ENCODE results near the gene C12orf42.

C12orf42 gene

DNA sequence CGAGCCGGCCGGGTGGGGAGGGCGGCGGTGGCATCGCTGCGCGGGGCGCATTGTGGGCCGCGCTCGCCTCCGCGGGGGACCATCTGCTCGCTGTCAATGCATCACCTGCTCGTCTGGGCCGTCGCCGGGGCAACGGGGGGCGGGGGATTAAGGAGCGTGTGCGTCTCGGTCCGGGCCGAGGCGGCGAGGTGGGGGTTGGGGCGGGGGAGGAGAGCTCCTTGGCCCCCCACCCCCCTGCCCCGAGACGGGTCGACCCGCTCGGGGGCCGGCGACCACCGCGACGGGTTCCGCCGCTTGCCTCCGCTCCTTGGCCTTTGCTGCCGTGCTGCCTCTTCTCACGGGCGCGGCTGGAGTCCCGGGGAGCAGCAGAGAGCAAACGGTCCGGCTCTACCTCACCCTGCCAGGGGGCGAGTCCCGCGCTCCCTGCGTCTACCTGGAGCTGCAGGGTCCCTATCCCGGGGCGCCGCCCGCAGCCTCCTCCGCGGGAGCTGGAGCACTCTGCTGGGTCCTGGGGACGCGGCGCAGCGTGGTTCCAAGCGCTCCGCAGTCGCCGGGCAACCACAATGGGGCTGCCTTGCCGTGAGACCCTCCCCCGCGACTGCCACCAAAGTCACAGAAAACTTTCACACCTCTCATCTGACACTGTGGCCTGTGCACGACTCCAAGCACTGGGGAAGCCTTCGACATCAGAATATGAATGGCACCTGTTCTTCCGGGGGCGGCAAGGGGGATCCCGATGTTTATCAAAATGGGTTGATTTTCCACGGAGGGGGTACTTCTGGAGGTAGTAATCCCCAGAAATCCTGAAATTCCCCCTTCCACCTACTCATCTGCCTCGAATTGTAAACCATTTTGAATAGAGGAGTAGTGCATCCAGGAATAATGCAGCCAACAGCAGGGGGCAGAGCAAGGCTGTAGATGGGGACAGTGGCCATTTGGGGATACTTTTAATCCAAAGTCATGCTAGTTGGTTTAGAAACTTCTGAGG lies at the start of gene C12orf42:
TSS of gene C12orf42 (minus strand) at position 500 of the 988 bp plus-strand sequence. CDS start 17,542 bp downstream, outside the sequence.
- no peak for DNase-seq (ENCODE audit: low spot score)

- no peak for DNase-seq (ENCODE audit: low spot score)
Observed at GRCh38 chr12:103542078-103542477, 46.3 kb upstream of the C12orf42 start.

- DNase-seq (ENCODE audit: low spot score), result no peak
Observed at GRCh38 chr12:103540319-103540718, 44.6 kb upstream of the C12orf42 start.

GRCh38 chr12:103538397-103538796 lies 42.6 kb upstream of the C12orf42 start:
- DNase-seq (ENCODE audit: low spot score), result no peak

DNA sequence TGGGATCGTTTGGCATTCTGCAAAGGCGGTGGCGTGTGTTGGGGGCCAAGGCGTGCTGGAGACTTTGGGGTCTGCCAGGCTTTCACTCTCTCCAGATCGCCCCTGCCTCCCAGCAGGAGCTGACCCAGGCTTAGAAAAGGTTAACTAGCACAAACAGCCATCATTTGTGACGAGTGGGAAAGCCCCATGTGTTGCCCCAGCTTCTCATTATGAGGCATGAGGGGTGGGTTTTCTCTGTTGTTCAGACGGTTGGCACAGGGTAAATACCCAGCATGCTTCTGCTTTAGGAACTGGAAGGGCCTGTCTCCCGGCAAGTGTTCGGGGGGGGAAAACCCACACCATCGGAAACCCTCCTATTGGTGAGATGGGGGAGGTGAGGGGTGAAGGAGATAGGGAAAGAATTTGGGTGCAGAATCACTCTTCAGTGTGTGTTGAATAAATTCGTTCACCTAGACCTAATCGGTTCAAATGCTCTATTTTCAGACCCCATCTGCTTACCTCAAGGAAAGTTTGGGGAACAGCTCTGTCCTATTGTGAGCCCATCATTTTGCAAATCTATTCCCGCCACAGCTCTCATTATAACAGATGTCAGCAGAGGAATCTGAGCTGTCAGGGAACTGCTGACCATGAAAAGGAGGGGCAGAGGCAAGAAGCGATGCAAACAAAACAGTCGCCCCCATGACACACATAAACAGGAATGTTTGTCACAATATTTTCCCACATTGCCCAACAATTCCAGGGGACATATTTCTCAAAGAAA lies 34.7 kb upstream of the C12orf42 start:
- DNase-seq (ENCODE audit: low spot score), result no peak

DNA sequence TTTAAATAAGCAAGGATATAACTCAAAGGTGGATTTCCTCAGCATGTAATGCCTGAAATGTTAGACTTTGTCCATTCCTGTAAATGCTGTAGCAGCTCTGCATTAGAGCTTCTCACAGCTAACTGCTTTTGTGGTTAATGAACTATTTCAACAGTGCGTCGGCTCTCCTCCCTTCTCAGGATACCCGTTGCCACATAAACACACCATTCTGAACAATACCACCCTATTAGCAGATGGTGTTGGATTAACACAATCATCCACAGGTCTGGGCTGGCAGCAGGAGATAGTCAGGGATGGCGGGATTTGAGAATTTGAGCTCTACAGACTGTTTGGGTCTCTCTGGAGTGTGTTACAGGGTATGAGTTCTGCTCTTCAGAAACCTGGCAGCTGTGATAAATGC lies 33.5 kb upstream of the C12orf42 start:
- DNase-seq (ENCODE audit: low spot score), result no peak

DNA sequence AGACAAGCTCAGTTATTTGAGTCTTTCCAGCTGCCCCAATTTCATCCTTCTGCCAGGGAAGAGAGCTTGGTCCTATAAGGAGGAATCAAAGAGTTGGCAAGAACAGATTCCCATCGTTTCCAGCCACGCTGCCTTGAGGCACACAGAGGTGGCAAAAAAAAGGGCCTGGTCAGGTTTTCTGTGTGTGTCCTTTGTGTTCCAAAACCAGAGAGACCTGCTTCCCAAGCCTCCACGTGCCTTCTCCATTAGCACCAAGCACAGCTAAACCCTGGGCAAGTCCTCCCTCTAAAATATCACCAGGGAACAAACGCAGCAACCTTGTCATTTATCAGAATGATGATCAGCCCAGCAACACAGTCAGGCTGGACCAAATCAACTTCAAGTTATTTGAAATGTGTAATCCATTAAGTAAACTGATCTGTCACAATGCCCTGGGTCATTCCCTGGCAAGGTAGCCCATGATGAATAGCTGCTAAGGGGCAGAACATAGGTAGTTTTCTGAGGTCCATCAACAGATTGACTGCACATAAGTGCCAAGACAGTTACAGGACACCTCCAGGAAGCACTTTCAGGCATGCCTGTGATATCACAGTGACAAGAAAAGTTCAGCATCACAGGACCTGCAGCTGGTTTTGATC lies 28.6 kb upstream of the C12orf42 start:
- DNase-seq (ENCODE audit: low spot score), result no peak

DNA sequence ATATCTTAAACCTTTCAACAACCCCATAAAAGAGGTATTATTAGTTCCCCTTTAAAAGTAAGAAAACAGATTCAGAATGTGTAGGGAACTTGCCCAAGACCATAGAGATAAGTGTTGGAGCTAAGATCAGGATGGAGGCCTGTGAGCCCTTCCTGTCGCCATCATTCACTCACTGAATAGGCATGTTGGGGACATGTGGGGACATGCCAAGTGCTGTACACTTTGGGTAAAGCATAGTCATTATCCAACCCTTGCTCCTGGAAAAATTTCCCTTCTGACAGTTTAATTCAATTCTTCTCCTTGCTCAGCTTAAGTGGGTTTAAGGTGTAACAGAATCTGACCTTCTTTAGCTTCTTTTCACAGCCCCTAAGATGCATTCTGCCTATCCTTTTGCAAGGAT lies 28.0 kb upstream of the C12orf42 start:
- DNase-seq (ENCODE audit: low spot score), result no peak

DNA sequence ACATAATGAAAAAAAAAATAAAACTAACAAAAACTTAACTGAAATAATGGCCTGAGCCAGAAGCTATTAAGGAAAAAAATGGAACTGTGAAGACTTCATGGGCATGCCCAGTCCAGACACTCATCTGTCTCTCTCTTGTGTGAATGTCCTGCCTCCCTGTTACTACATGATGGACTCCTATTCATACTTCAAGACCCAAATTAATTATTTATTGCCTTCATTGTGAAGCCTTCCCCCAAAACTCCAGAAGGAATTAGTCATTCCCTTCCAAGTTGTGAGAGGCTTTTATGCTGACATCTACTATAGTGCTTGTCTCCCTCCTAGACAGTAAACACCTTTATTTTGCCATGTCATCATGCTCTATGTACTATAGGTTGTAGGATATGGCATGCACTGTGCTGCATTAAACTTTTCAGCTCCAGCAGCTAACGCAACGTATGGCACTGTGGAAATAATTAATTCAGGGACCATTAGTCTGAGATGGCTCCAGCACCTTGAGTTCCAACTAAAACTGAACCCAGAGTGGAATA lies 25.0 kb upstream of the C12orf42 start:
- DNase-seq (ENCODE audit: low spot score), result no peak

GRCh38 chr12:103519632-103520031 lies 23.9 kb upstream of the C12orf42 start:
- DNase-seq (ENCODE audit: low spot score), result no peak

- no peak for DNase-seq (ENCODE audit: low spot score)
Observed at GRCh38 chr12:103518899-103519298, 23.1 kb upstream of the C12orf42 start.

DNA sequence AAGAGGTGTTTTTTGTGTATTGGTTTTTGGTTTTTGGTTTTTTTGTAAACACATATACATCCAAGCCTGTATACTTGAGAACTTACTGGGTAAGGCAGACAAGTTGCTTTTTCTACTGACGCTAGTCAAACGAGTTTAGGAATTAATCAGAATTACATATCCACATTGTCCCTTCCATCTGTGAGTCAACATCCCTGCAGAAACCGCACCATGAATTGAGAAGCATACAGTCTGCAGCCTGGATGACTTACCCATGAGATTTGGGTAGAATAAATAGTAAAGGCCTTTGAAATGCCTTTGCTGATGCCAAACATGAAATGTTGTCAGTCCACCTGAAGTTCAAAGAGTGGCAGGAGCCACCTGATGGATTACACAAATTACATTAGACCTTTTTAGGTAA lies 21.4 kb upstream of the C12orf42 start:
- no peak for DNase-seq (ENCODE audit: low spot score)

DNA sequence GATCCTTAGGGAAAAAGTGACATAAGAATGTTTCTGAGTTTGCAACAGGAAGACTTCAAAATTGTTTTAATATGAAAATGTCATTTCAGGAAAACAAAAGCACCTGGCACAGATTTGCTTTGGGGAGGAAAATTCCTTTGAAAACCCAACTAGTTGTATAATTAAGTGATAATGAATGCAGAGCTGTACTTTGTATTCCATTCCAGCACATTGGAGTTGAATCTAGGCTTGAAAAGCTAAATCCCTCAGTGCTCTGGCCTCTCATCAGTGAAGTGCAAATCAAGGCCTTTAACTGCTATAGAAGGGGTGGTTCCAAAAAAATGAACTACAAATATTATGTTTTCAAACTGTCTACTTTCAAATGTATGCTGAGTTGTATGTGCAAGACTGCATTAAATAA lies 19.6 kb upstream of the C12orf42 start:
- DNase-seq (ENCODE audit: low spot score), result no peak

GRCh38 chr12:103513875-103514274 lies 18.1 kb upstream of the C12orf42 start:
- no peak for DNase-seq (ENCODE audit: low spot score)

DNA sequence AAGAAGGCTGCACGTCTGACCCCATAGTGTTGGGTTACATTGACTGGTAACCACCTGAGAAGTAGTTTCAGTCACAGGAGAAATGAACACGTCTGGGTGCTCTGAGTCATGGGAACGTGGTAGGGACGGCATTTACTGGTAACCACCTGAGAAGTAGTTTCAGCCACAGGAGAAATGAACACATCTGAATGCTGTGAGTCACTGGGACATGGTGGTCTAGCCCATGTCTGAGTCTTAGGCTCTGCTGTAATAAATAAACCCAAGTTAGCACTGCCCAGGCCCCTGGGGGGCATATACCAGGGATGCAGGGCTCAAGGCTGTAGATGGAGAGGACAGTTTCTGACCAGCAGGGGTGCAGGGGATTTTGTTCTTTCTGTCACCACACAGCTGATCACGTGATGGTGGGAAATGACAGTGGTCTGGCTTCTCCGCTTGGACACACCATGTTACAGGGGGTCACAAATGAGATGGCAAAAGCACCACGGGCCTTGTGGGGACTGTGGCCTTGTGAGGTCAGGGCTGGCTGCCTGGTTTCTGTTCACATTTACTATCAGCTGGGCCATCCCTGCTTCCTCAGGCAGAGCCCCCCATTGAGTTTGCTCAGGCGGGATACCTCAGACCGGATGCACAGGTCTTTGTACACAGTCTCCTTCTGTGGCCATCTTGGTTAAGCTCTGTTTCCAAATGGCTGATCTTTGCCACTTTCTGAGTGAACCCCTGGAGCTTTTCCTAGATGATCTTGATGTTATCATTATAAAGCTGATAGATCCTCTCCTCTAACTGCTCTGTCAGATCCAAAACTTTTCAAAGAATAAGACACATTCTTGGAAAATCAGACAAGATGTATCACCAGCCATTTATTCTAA lies 9.8 kb upstream of the C12orf42 start:
- no peak for DNase-seq (ENCODE audit: low spot score)

DNA sequence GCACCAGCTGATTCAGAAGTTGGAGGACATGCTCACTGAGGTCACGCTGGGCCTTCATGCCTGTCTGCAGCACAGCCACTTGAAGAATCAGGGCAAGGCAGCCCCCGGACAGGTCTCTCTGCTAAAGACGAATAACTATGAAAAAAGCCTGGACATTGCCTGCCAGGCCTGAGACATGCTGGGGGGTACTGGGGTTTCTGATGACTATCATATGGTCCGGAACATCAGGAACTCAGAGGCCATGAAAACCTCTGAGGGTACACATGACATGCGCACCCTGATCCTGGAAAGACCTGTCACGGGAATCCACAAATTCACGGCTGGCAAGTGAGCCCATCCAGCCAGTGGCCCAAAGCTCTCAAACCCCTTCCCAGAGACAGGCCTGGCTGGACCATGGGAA lies 8.8 kb upstream of the C12orf42 start:
- DNase-seq (ENCODE audit: low spot score), result no peak

DNA sequence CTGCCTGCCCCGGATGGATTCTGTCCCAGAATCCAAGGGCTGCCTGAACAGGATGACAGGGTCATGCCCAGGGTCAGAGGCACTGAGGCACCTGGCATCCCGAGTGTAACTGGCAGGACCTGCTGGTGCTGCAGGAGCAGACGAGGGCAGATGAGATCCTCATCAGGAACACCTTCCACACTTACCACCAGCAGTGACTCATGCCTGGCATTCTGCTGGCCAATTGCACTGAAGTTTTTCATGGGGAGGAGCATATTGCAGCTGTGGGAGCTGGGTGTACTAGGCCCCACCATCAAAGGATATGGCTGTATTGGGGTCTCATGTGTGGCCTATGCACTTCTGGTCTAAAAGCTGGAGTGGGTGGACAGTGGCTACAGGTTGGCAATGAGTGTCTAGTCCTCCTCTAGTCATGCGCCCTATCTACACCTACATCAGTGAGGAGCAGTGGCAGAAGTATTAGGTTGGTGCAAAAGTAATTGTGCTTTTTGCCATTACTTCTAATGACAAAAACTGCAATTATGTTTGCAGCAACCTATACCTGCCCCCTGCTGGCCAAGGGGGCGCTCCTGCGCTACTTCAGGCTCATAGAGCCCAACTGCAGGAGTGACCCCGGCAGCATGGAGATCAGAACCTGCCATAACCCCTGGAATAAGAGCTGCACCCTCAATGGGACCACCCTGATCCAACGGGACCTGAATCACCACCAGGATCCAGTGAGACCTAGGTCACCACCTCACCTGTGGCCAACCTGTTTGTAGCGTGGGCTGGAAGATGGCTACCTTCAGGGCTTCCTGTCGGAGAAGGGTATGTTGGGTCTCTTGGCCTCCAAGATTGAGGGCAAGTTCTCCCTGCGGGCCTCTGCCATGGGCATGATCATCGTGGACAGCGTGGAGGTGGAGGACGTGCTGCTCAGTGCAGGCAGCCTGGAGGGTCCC lies 8.0 kb upstream of the C12orf42 start:
- DNase-seq (ENCODE audit: low spot score), result no peak

DNA sequence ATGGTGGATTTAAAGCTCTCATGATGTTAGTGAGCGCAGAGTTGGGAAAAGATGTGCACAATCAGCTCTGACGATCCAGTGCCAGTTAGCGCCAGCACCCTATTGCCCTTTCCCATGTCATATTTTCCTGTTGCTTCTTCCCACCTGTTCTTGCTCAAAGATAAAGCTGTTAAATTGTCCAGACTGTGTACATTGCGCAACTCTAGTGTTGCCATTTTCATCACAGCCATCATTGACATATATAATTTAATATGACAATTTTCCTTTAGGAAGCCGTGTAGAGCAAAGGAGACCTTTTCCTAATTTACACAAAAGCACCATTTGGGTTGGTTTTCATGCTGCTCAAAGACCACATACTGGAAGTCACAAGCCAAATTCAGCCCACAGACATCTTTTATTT lies 5.7 kb upstream of the C12orf42 start:
- no peak for DNase-seq (ENCODE audit: low spot score)

GRCh38 chr12:103499571-103499970 lies 3.8 kb upstream of the C12orf42 start:
- no peak for DNase-seq (ENCODE audit: low spot score)

- DNase-seq (ENCODE audit: low spot score), result no peak
Observed at GRCh38 chr12:103498990-103499389, 3.2 kb upstream of the C12orf42 start.
